ENCODE results near the gene NPAS1.

- TF ChIP-seq CTCF (IDR thresholded peaks at IDR 0.05), result no peak
- TF ChIP-seq ZFX (IDR thresholded peaks at IDR 0.05; ENCODE audit: borderline replicate concordance), result no peak
These were observed 44.4 kb upstream of the NPAS1 start for GRCh38 chr19:46975011-46975924.

Measured in 22Rv1 (cell line).